Testis (tissue), 3 donors: ENCODE data around the gene MT3. TPM values are rescaled to one million over a fixed set of nuclear protein-coding genes. Genes with fewer than 3 reads are reported as not detected.

Source experiments
- DNase-seq: peaks from one replicate; pipeline ENCODE4 v3.0.0-alpha.2; 2019
- H3K27ac ChIP-seq, 2 donors: fragments of 200-600 bp; sonication (generic); one replicate each; pipeline ENCODE4 v1.5.1; 2019
- H3K27me3 ChIP-seq: fragments of 200-600 bp; sonication (generic); one replicate; pipeline ENCODE4 v1.5.1; 2019
- H3K36me3 ChIP-seq: fragments of 200-600 bp; sonication (generic); one replicate; pipeline ENCODE4 v1.5.1; 2017; ENCODE audit warnings: low read depth; ENCODE audit errors: missing control alignments
- H3K4me1 ChIP-seq: fragments of 200-600 bp; sonication (generic); one replicate; pipeline ENCODE4 v1.5.1; 2019
- H3K4me3 ChIP-seq, 2 donors: fragments of 200-600 bp; sonication (generic); one replicate each; pipeline ENCODE4 v1.5.1; 2017 to 2019
- H3K9me3 ChIP-seq: fragments of 200-600 bp; sonication (generic); one replicate; pipeline ENCODE4 v1.5.1; 2017
- CTCF ChIP-seq, 3 experiments: fragments of 450-650 bp in 2 of 3; fragments of 200-600 bp in 1 of 3; sonication (generic) in 1 of 3; IDR thresholded peaks; one replicate each; pipeline ENCODE4 v1.5.1; 2016 to 2019; ENCODE audit warnings: antibody characterized with exemption in 3 of 3, mild to moderate bottlenecking in 2 of 3, moderate library complexity in 1 of 3
- POLR2A ChIP-seq: fragments of 450-650 bp; IDR thresholded peaks from one replicate; pipeline ENCODE4 v1.6.1; 2017; ENCODE audit warnings: antibody characterized with exemption, mild to moderate bottlenecking, moderate library complexity
- WGBS, 2 donors: methylation state at CpG; one replicate each; pipeline ENCODE4 v1.1.5; 2018; 5-methylcytosine and 5-hydroxymethylcytosine counted together
- intact Hi-C: fragments of 100-400 bp; cut with DNase I; formaldehyde crosslinking; loops from one replicate; pipeline ENCODE4 v1.15.1; 2023; ENCODE audit warnings: low total_unique reads
- polyA plus RNA-seq: library from polyadenylated mRNA; stranded (reverse); fragments of 350-450 nt; fragmentation: Illumina TruSeq; extraction: RNeasy Lipid Tissue Mini Kit (QIAGEN cat#74804); gene quantifications from one replicate; pipeline ENCODE4 v1.2.3, GENCODE V29; 2014; ENCODE audit warnings: low read depth, low replicate concordance; ENCODE audit not compliant: insufficient read depth
- total RNA-seq, 2 donors: library from RNA; depleted of rRNA; stranded (reverse); fragments of >200 nt; gene quantifications; one replicate each; pipeline ENCODE4 v1.2.3, GENCODE V29; 2016

Gene MT3
- total and polyA plus RNA-seq, 3 donors from 2014 or later, result 4.6 to 12.0 TPM; not detected in 1

GRCh38 chr16:56633535-56633934 lies 44.2 kb downstream of the MT3 start:
- H3K36me3 ChIP-seq, result no peaks in the 10 kb centered on the region
- no peak for DNase-seq
- TF ChIP-seq CTCF (IDR thresholded peaks at IDR 0.05) (no peak), POLR2A (no peak)
- intact Hi-C loops, result no loop called here
- 59 to 67% methylated on average over 7 of the region's 7 CpGs for WGBS, 2 donors
- no peaks in the 10 kb centered on the region for H3K9me3 ChIP-seq
- peaks cover 14% of the 10 kb centered on the region for H3K4me1 ChIP-seq
- no peak overlapping the region for H3K4me3 ChIP-seq
- H3K27ac ChIP-seq, result no peak overlapping the region
- no peaks in the 10 kb centered on the region for H3K27me3 ChIP-seq

- 38 to 47% methylated on average over 34 to 47 of the region's 47 CpGs for WGBS, 2 donors
- Histone ChIP-seq H3K36me3 (no peaks in the 10 kb centered on the region), H3K4me1 (peaks cover 19% of the 10 kb centered on the region), H3K27me3 (no peaks in the 10 kb centered on the region), H3K27ac (no peak overlapping the region), H3K4me3 (peak overlapping the region in 1 of 2 donors; percentile 10), H3K9me3 (no peaks in the 10 kb centered on the region)
- intact Hi-C loops, result no loop called here
- DNase-seq, result no peak
- TF ChIP-seq CTCF (IDR thresholded peaks at IDR 0.05) (no peak), POLR2A (no peak)
Observed at GRCh38 chr16:56634715-56635440, 45.5 kb downstream of the MT3 start.

GRCh38 chr16:56635441-56635967 lies 46.2 kb downstream of the MT3 start:
- H3K27me3 ChIP-seq, result no peaks in the 10 kb centered on the region
- intact Hi-C loops, result no loop called here
- no peaks in the 10 kb centered on the region for H3K36me3 ChIP-seq
- 16 to 31% methylated on average over 6 to 40 of the region's 40 CpGs for WGBS, 2 donors
- no peaks in the 10 kb centered on the region for H3K9me3 ChIP-seq
- peak overlapping the region in 1 of 2 donors; percentile 10 for H3K4me3 ChIP-seq
- TF ChIP-seq POLR2A (no peak), CTCF (IDR thresholded peaks at IDR 0.05) (no peak)
- peaks cover 19% of the 10 kb centered on the region for H3K4me1 ChIP-seq
- DNase-seq, result no peak
- H3K27ac ChIP-seq, result no peak overlapping the region

GRCh38 chr16:56636616-56637413 lies 47.5 kb downstream of the MT3 start:
- no peak overlapping the region for H3K4me3 ChIP-seq
- 61 to 62% methylated on average over 9 of the region's 9 CpGs for WGBS, 2 donors
- peaks cover 17% of the 10 kb centered on the region for H3K4me1 ChIP-seq
- intact Hi-C loops, result no loop called here
- TF ChIP-seq POLR2A (no peak), CTCF (IDR thresholded peaks at IDR 0.05) (no peak)
- H3K27ac ChIP-seq, result no peak overlapping the region
- H3K9me3 ChIP-seq, result no peaks in the 10 kb centered on the region
- no peaks in the 10 kb centered on the region for H3K36me3 ChIP-seq
- DNase-seq, result no peak
- no peaks in the 10 kb centered on the region for H3K27me3 ChIP-seq
